Measurements from ENCODE around the gene STK24.

- TF ChIP-seq CTCF (IDR thresholded peaks at IDR 0.05; ENCODE audit: low read depth, low read length, poor library complexity, severe bottlenecking) (no peak), EZH2phosphoT487 (IDR thresholded peaks at IDR 0.05; ENCODE audit: borderline replicate concordance, low read length) (no peak)
Observed at GRCh38 chr13:98449273-98449672, 127.6 kb downstream of the STK24 start.
